Effector memory CD4-positive, alpha-beta T cell (primary cell): ENCODE results near the gene CHST15.

Source experiments
- DNase-seq, 3 donors: peaks; one replicate each; pipeline ENCODE4 v3.0.0-alpha.2; 2020
- H3K27ac ChIP-seq: 2 replicates; pipeline ENCODE4 v1.7.0; 2013; ENCODE audit warnings: mild to moderate bottlenecking, low read length, moderate library complexity; ENCODE audit not compliant: insufficient read depth, poor library complexity, severe bottlenecking
- H3K27me3 ChIP-seq: replicated peaks from 2 replicates; pipeline ENCODE4 v1.7.0; 2013; ENCODE audit warnings: mild to moderate bottlenecking, low read length; ENCODE audit not compliant: insufficient read depth, control insufficient read depth, poor library complexity, severe bottlenecking
- H3K36me3 ChIP-seq: 2 replicates; pipeline ENCODE4 v1.7.0; 2013; ENCODE audit warnings: mild to moderate bottlenecking, low read length, moderate library complexity; ENCODE audit not compliant: control insufficient read depth, insufficient read depth
- H3K4me1 ChIP-seq: 2 replicates; pipeline ENCODE4 v1.7.0; 2013; ENCODE audit warnings: low read length, mild to moderate bottlenecking; ENCODE audit not compliant: control insufficient read depth, insufficient read depth, poor library complexity, severe bottlenecking
- H3K4me3 ChIP-seq: 2 replicates; pipeline ENCODE4 v1.7.0; 2013; ENCODE audit warnings: low read length, low read depth, mild to moderate bottlenecking; ENCODE audit not compliant: insufficient read depth, poor library complexity, severe bottlenecking
- H3K9me3 ChIP-seq: 2 replicates; pipeline ENCODE4 v1.7.0; 2013; ENCODE audit warnings: mild to moderate bottlenecking, low read length, moderate library complexity; ENCODE audit not compliant: control insufficient read depth

The CHST15 gene

DNA sequence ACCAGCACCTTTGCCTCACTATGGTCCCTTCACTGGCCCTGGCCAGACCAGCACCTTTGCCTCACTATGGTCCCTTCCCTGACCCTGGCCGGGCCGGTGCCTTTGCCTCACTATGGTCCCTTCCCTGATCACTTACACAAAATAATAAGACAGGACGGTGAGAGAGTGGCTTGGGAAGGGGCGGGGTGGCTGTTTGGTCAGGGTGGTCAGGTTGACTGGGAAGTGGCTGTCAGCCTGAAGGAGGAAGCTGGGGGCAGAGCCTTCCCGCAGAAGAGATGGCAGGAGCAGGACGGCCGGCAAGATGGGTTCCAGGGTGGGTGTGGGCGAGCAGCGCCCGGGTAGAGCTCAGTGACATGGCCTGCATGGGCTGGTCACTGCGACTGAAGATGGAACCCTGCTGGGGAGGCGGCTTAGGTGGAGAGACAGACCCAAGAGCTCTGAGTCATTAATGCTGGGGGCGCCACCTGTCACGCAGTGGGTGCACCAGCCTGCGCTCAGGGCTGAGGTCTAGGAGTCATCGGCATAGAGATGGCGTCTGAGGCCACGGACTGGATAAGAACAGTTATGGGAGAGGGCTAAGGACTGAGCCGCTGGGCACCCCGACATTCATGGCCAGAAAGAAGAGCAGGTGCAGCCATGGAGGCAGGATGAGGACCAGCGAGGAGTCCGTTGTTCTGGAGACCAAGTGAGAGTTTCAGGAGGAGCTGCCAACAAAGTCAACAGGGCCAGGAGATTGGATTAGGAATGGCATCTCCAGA, 91.8 kb downstream of the CHST15 start:
- Histone ChIP-seq H3K4me3 (no peak overlapping the region), H3K4me1 (no peaks in the 10 kb centered on the region), H3K27ac (no peak overlapping the region), H3K9me3 (no peaks in the 10 kb centered on the region), H3K27me3 (no peaks in the 10 kb centered on the region), H3K36me3 (no peaks in the 10 kb centered on the region)
- DNase-seq, result no peak

DNA sequence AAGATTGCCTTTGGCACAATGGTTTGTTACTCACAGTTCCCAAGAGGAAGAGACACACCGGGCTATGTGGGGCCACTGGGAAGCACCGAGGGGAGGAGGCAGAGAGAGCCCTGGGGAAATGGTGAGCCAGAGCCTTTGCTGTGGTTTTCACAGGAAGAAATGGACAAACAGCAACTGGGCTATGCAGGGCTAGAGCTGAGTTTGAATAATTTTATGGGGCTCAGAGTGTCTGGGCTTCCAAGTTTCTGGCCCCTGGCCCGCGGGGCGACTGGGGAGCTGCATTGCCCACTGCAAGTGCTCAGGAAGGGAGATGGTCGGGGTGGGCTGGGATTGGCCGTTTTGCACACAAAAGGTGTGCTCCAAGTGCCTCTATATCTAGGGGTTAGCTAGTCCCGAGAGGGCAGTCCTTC, 92.6 kb downstream of the CHST15 start:
- Histone ChIP-seq H3K27me3 (peaks cover 2% of the 10 kb centered on the region), H3K4me1 (no peaks in the 10 kb centered on the region), H3K4me3 (no peak overlapping the region), H3K27ac (no peak overlapping the region), H3K36me3 (no peaks in the 10 kb centered on the region), H3K9me3 (no peaks in the 10 kb centered on the region)
- DNase-seq, result no peak

DNA sequence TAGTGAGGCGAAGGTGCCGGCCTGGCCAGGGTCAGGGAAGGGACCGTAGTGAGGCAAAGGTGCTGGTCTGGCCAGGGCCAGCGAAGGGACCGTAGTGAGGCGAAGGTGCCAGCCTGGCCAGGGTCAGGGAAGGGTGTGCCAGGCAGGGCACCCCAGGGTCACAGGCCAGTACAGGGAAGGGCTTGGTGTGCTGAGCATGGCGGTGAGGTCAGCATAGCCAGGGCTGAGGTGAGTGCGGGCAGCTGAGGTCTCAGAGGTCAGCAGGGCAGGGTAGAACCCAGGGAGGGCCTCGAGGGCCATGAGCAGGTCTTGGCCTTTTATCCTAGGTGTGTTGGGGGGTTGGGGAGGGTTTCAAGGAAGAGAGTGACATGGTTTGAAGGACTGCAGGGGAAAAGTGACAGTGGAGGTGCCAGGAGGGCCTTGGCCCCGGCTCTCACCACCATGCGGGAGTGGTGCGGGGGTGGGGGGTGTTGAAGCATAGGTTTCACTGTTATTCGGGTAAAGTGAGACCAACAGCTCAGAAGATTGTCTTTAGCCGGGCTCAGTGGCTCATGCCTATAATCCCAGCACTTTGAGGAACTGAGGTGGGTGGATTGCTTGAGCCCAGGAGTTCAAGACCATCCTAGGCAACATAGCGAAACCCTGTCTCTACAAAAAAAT, 93.3 kb downstream of the CHST15 start:
- H3K4me3 ChIP-seq, result no peak overlapping the region
- no peak for DNase-seq
- no peak overlapping the region for H3K27ac ChIP-seq
- H3K9me3 ChIP-seq, result no peaks in the 10 kb centered on the region
- peaks cover 4% of the 10 kb centered on the region for H3K27me3 ChIP-seq
- H3K4me1 ChIP-seq, result peaks cover 4% of the 10 kb centered on the region
- H3K36me3 ChIP-seq, result no peaks in the 10 kb centered on the region

DNA sequence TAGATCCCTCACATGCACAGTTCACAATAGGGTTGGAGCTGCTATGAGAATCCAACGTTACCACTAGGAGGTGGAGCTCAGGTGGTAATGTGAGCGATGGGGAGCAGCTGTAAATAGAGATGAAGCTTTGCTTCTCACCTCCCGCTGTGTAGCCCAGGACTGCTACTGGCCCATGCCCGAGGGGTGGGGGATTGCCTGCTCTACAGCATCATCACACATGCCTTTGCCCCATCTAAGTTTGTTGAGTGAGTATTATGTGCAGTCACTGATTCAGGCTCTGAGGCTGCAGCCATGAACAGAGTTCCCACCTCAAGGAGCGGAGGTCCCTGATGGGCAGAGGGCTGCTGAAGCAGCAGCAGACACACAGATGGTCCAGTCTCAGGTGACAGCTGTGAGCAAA, 94.1 kb downstream of the CHST15 start:
- Histone ChIP-seq H3K4me3 (no peak overlapping the region), H3K36me3 (no peaks in the 10 kb centered on the region), H3K4me1 (peaks cover 11% of the 10 kb centered on the region), H3K27me3 (peaks cover 8% of the 10 kb centered on the region), H3K9me3 (no peaks in the 10 kb centered on the region), H3K27ac (no peak overlapping the region)
- DNase-seq, result no peak

DNA sequence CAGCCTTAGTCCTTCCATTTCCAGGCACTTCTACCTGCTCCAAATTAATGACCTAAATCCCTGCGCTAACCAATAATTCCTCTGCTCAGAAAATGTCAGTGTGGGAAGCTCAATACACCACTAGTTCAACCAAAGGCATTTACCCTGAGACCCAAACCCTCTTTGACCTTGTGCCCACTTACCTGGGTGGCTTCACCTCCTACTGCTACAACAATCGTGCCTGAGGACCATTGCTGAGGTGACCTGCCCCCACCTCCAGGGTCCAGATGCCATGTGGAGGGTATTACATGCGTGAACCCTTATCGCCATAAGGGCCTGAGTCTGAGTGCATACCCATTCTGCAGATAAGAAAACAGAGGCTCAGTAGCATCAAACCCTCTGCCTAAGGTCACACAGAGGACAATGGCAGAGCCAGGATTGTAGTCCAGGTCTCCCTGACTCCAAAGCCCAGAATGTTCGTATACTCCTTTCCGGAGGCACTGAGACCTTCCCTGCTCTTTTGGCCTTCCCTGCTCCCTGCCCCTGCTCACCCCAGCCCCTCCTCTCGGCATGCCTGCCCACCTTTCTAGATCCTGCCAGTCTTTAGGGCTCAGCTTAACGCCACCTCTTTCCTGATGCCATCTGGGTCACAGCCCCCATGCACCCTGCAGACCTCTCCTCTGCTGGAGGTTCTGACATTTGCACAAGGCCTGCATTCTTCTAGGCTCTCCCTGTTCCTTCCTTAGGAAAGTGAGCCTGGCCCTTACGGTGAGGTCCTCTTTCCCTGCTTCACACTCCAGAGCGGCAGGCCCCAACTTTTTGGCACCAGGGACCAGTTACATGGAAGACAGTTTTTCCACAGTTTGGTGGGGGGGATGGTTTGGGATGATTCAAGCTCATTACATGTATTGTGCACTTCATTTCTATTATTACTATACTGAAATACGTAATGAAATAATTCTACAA, 94.9 kb downstream of the CHST15 start:
- DNase-seq, result no peak

DNA sequence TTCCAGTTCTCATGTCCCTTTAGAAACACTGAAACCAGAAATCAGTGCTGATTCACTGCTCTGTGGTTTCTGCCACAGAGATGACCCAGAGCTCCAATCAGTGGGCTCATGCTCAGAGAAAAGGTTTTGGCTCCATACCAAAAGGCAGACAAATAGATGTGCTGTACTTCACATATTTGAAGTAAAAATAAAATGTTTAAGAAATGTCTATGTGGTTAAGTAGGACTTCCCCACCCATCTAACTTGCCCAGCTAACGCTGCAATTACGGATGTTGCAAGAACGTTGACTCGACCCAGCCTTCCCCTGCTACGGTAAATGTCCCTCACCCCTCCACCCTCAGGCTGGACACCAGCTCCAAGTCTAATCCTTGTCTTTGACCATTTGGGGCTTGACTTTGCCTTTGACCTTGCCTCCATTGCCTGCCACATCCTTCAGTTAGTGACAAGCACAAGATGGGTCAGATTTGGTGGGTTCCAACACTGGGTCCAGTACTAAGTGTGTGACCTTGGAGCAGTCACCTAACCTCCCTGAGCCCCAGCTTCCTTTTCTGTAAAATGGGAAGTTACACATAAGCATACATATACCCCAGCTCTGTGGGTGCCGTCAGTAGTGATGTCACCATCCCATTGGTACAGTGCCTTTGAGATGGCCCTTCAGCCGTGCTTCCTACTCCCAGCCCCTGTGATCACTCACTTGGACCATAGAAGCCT, 95.8 kb downstream of the CHST15 start:
- Histone ChIP-seq H3K27me3 (peaks cover 13% of the 10 kb centered on the region), H3K36me3 (no peaks in the 10 kb centered on the region), H3K9me3 (no peaks in the 10 kb centered on the region), H3K4me1 (peaks cover 11% of the 10 kb centered on the region), H3K4me3 (no peak overlapping the region), H3K27ac (no peak overlapping the region)
- DNase-seq, result no peak

More for the DNA sequence above, 94.9 kb downstream of the CHST15 start:
- Histone ChIP-seq H3K27me3 (peaks cover 13% of the 10 kb centered on the region), H3K4me1 (peaks cover 11% of the 10 kb centered on the region), H3K36me3 (no peaks in the 10 kb centered on the region), H3K4me3 (no peak overlapping the region), H3K9me3 (no peaks in the 10 kb centered on the region), H3K27ac (no peak overlapping the region)

DNA sequence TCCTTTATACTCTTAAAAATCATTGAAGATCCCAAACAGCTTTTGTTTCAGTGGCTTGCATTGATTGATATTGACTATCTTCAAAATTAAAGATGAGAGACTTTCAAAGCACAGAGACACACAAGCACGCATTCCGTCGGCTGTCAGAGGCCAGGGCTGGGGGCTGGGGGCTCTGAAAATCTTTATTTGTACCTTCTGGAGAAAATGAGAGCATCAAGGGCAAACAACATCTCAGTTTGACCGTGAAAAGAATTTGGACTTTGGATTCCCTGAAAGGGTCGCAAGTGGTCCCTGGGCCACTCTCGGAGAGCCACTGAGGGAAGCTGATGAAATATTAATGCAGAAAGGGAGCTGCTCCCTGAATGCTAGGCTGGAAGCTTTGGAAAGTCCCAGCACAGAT, 96.4 kb downstream of the CHST15 start:
- peaks cover 16% of the 10 kb centered on the region for H3K27me3 ChIP-seq
- no peak overlapping the region for H3K4me3 ChIP-seq
- peaks cover 11% of the 10 kb centered on the region for H3K4me1 ChIP-seq
- no peaks in the 10 kb centered on the region for H3K9me3 ChIP-seq
- H3K27ac ChIP-seq, result no peak overlapping the region
- no peak for DNase-seq
- H3K36me3 ChIP-seq, result no peaks in the 10 kb centered on the region

DNA sequence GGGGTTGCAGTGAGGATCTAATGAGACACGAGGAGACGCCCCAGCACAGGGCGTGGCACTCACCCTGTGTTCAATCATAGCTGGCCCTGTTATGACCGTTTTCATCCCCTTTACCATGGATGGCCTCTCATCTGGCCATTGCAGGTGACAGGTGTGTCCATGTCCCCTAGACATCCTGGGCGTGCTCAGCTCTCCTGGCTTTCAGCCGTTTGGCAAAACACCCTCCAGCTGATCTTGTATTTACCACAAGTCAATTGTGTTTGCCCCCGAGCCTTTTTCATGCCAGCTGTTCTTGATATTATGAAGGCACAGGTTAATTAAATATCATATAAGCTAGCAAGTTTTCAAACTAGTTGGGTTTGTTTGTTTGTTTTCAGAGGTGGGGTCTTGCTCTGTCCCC, 97.1 kb downstream of the CHST15 start:
- Histone ChIP-seq H3K36me3 (no peaks in the 10 kb centered on the region), H3K27ac (no peak overlapping the region), H3K4me1 (peaks cover 11% of the 10 kb centered on the region), H3K4me3 (no peak overlapping the region), H3K9me3 (no peaks in the 10 kb centered on the region), H3K27me3 (peaks cover 19% of the 10 kb centered on the region)
- DNase-seq, result no peak

DNA sequence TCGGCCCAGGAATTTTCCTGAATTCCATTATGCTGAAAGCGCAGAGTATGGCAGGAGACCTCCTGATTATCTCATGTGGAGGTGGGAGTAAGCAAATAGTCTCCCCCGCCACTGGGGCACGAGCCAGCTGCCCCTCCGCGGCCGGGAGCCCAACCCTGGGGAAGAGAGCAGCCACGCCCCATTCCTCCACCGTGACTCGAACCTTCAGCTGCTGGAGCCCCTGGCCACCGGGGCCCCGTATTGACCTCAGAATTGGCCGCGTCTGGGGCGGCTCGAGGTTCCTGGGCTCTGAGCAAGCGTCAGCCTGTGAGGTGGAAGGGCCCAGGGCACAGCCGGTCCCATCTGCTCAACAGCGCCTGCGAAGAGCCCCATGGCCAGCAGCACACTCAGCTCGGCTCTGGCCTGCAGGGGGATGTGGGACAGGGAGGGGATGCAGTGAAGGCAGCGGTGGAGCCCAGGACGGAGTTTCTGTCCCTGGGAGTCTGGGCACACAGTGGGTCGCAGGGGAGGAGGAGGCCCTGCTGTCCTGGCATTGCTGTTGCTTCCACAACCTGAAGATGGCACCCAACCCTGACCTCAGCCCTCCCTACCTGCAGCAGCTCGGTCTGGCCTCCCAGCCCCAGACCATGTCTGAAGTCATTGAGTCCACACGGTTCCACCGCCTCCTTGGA, 97.8 kb downstream of the CHST15 start:
- Histone ChIP-seq H3K27ac (no peak overlapping the region), H3K4me1 (peaks cover 11% of the 10 kb centered on the region), H3K4me3 (no peak overlapping the region), H3K27me3 (peaks cover 19% of the 10 kb centered on the region), H3K9me3 (no peaks in the 10 kb centered on the region), H3K36me3 (no peaks in the 10 kb centered on the region)
- DNase-seq, result no peak
